ENCODE results near the gene IPO13.

DNA sequence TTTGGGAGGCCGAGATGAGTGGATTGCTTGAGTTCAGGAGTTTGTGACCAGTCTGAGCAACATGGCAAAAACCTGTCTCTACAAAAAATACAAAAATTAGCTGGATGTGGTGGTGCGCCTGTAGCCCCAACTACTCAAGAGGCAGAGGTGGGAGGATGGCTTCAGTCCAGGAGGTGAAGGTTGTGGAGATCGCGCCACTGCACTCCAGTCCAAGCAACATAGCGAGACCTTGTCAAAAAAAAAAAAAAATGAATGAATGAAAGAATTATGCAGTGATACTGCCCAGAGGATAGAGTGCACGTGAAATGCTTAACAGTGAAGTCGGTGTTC, 22.6 kb downstream of the IPO13 start:
- TF ChIP-seq, protein P1, sequence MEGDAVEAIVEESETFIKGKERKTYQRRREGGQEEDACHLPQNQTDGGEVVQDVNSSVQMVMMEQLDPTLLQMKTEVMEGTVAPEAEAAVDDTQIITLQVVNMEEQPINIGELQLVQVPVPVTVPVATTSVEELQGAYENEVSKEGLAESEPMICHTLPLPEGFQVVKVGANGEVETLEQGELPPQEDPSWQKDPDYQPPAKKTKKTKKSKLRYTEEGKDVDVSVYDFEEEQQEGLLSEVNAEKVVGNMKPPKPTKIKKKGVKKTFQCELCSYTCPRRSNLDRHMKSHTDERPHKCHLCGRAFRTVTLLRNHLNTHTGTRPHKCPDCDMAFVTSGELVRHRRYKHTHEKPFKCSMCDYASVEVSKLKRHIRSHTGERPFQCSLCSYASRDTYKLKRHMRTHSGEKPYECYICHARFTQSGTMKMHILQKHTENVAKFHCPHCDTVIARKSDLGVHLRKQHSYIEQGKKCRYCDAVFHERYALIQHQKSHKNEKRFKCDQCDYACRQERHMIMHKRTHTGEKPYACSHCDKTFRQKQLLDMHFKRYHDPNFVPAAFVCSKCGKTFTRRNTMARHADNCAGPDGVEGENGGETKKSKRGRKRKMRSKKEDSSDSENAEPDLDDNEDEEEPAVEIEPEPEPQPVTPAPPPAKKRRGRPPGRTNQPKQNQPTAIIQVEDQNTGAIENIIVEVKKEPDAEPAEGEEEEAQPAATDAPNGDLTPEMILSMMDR (IDR thresholded peaks at IDR 0.05): no peak
- no peak for TF ChIP-seq POLR2A (IDR thresholded peaks at IDR 0.05)
